Activated CD4-positive, alpha-beta memory T cell treated with anti-CD3 and anti-CD28 coated beads, Interleukin-2, amount 10 ng/mL, durations not matched to agents 7 days and 5 days (primary cell): ENCODE results near the gene CIC. TPM values are rescaled to one million over a fixed set of nuclear protein-coding genes. Genes with fewer than 3 reads are reported as not detected.

Experiments used
- CTCF ChIA-PET: fragments of 350-600 bp; sonication (Branson Sonifier 250); formaldehyde crosslinking; loops from one replicate; lab custom pipeline; 2021; ENCODE audit warnings: antibody characterized with exemption, inconsistent platforms; lab: Charles Lee
- POLR2A ChIA-PET: fragments of 350-600 bp; sonication (Branson Sonifier 250); formaldehyde crosslinking; loops from one replicate; lab custom pipeline; 2021; ENCODE audit warnings: antibody characterized with exemption; lab: Charles Lee
- DNase-seq: peaks from one replicate; pipeline ENCODE4 v3.0.0-alpha.2; 2020
- H3K27ac Mint-ChIP-seq: one replicate; pipeline ENCODE4 v1.8.0; 2021; ENCODE audit warnings: mild to moderate bottlenecking, mixed read lengths
- H3K27me3 Mint-ChIP-seq: one replicate; pipeline ENCODE4 v1.8.0; 2021; ENCODE audit warnings: mixed read lengths
- H3K36me3 Mint-ChIP-seq: one replicate; pipeline ENCODE4 v1.8.0; 2021; ENCODE audit warnings: low read depth, mixed read lengths
- H3K4me1 Mint-ChIP-seq: one replicate; pipeline ENCODE4 v1.8.0; 2021; ENCODE audit warnings: mixed read lengths
- H3K4me3 Mint-ChIP-seq: one replicate; pipeline ENCODE4 v1.8.0; 2021; ENCODE audit warnings: mild to moderate bottlenecking, mixed read lengths
- H3K9me3 Mint-ChIP-seq: one replicate; pipeline ENCODE4 v1.8.0; 2021; ENCODE audit warnings: mixed read lengths
- total RNA-seq, 2 experiments: library from RNA; stranded (reverse); gene quantifications; one replicate each; pipeline ENCODE4 v1.2.3, GENCODE V29; 2021

Gene CIC
- total RNA-seq, 2 experiments from 2014 or later, result 86.5 to 88.8 TPM

- CTCF ChIA-PET, result no interaction called here
- H3K27ac Mint-ChIP-seq, result no peak overlapping the region
- POLR2A ChIA-PET, result interaction anchor here (1.3 to 3.4 kb wide), 2 partner anchors 9 to 13 kb away, joined by 3 to 17 read pairs; partner anchors contain the start of genes GSK3A and ZNF526
Measured at GRCh38 chr19:42233106-42233505, 35.9 kb upstream of the CIC start.

DNA sequence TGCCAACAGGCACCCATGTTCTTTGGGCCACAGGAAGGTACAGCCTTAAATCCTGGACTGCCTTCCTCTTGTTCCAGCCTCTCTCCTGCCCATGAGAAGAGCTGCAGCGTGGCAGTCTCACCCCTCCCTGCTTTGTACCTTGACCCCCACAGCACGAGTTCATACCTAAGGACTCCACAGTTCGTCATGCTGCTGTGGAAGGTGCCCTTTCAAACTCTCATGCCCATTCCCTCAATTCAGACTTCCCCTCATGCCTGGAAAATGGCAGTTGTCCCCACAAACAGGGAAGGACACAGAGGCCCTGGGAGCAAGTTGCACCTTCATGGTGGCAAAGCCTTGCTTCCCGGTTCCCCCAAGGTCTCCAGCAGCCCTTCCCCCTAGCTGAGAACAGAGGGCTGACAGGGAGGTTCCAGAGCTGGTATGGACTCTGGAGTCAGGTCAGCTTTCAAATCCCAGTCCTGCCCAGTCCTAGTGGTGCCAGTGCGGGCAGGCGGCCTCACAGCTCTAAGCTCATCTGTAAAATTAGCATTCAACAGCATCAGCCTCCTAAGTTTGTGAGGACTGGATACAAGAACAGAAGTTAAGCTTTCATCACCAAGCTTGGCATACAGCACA is 35.3 kb upstream of the CIC start:
- DNase-seq, result no peak
- Mint-ChIP-seq H3K27ac (no peak overlapping the region), H3K36me3 (peaks cover 68% of the 10 kb centered on the region), H3K4me1 (peaks cover 9% of the 10 kb centered on the region), H3K4me3 (no peak overlapping the region), H3K27me3 (no peaks in the 10 kb centered on the region), H3K9me3 (no peaks in the 10 kb centered on the region)
- POLR2A ChIA-PET, result interaction anchor here (1.1 to 3.4 kb wide), 4 partner anchors 9 to 57 kb away, joined by 3 to 17 read pairs (median 4); partner anchors contain the start of genes GSK3A and ZNF526
- CTCF ChIA-PET, result interaction anchor here (1.2 kb wide), 1 partner anchor 8 kb away, joined by 4 read pairs; the partner anchor contains the start of gene GSK3A

More at GRCh38 chr19:42233106-42233505, 35.9 kb upstream of the CIC start:
- DNase-seq, result no peak
- Mint-ChIP-seq H3K36me3 (peaks cover 73% of the 10 kb centered on the region), H3K9me3 (no peaks in the 10 kb centered on the region), H3K27me3 (no peaks in the 10 kb centered on the region), H3K4me3 (no peak overlapping the region), H3K4me1 (peaks cover 12% of the 10 kb centered on the region)

- H3K9me3 Mint-ChIP-seq, result no peaks in the 10 kb centered on the region
- CTCF ChIA-PET, result interaction anchor here (0.8 to 1.2 kb wide), 2 partner anchors 8 to 59 kb away, joined by 4 read pairs; partner anchors contain the start of gene GSK3A
- no peak for DNase-seq
- H3K4me3 Mint-ChIP-seq, result no peak overlapping the region
- H3K27ac Mint-ChIP-seq, result no peak overlapping the region
- H3K36me3 Mint-ChIP-seq, result peaks cover 70% of the 10 kb centered on the region
- no peaks in the 10 kb centered on the region for H3K27me3 Mint-ChIP-seq
- H3K4me1 Mint-ChIP-seq, result peaks cover 10% of the 10 kb centered on the region
- POLR2A ChIA-PET, result interaction anchor here (1.1 to 3.4 kb wide), 3 partner anchors 8 to 57 kb away, joined by 3 to 17 read pairs (median 4); partner anchors contain the start of gene GSK3A
Measured at GRCh38 chr19:42234364-42234763, 34.7 kb upstream of the CIC start.

- ChIA-PET POLR2A (interaction anchor here (1.3 to 1.8 kb wide), 3 partner anchors 13 to 59 kb away, joined by 3 to 6 read pairs (median 3); partner anchors contain the start of gene ZNF526), CTCF (no interaction called here)
- DNase-seq, result no peak
- no peaks in the 10 kb centered on the region for H3K27me3 Mint-ChIP-seq
- no peak overlapping the region for H3K4me3 Mint-ChIP-seq
- H3K36me3 Mint-ChIP-seq, result peaks cover 70% of the 10 kb centered on the region
- H3K4me1 Mint-ChIP-seq, result peaks cover 17% of the 10 kb centered on the region
- no peak overlapping the region for H3K27ac Mint-ChIP-seq
- no peaks in the 10 kb centered on the region for H3K9me3 Mint-ChIP-seq
Measured at GRCh38 chr19:42235181-42235580, 33.9 kb upstream of the CIC start.

- POLR2A ChIA-PET, result interaction anchor here (1.2 to 3.8 kb wide), 5 partner anchors 10 to 41 kb away, joined by 3 to 27 read pairs (median 5); partner anchors contain the start of gene ZNF526
- no peak overlapping the region for H3K27ac Mint-ChIP-seq
- H3K27me3 Mint-ChIP-seq, result no peaks in the 10 kb centered on the region
- H3K4me1 Mint-ChIP-seq, result peaks cover 42% of the 10 kb centered on the region
- no peak overlapping the region for H3K4me3 Mint-ChIP-seq
- peaks cover 39% of the 10 kb centered on the region for H3K36me3 Mint-ChIP-seq
- DNase-seq, result no peak
- CTCF ChIA-PET, result interaction anchor here (0.9 to 6.6 kb wide), 5 partner anchors 19 to 132 kb away, joined by 3 to 64 read pairs (median 3); no protein-coding TSS in a partner anchor
- H3K9me3 Mint-ChIP-seq, result no peaks in the 10 kb centered on the region
Measured at GRCh38 chr19:42239544-42240220, 29.4 kb upstream of the CIC start.

DNA sequence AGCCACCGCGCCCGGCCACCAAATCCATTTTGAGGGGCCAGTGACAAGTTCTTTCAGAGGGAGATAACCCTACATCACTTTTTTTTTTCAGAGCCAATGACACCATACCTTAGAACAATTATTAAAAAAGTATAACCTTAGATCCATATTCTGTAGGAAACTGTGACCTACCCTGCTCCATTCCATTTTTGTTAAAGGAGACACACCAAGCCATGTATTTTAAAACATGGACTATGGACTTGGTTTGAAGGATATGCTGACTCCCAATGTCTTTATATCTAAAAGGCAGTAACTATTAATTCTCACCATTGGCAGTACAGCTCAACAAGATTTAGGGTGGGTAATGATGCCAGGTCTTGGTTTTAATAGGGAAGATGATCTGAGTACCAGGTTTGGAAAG is 27.8 kb upstream of the CIC start:
- Mint-ChIP-seq H3K27me3 (no peaks in the 10 kb centered on the region), H3K4me1 (peaks cover 50% of the 10 kb centered on the region), H3K9me3 (no peaks in the 10 kb centered on the region), H3K36me3 (peaks cover 26% of the 10 kb centered on the region), H3K4me3 (peak overlapping the region; percentile 85), H3K27ac (peak overlapping the region; percentile 78)
- ChIA-PET POLR2A (interaction anchor here (1.0 to 8.3 kb wide), 11 partner anchors 8 to 65 kb away, joined by 3 to 106 read pairs (median 7); partner anchors contain the start of genes CIC and ZNF526), CTCF (interaction anchor here (0.5 to 6.6 kb wide), 12 partner anchors 21 to 132 kb away, joined by 3 to 64 read pairs (median 6); partner anchors contain the start of genes POU2F2 and ZNF526)
- no peak for DNase-seq

DNA sequence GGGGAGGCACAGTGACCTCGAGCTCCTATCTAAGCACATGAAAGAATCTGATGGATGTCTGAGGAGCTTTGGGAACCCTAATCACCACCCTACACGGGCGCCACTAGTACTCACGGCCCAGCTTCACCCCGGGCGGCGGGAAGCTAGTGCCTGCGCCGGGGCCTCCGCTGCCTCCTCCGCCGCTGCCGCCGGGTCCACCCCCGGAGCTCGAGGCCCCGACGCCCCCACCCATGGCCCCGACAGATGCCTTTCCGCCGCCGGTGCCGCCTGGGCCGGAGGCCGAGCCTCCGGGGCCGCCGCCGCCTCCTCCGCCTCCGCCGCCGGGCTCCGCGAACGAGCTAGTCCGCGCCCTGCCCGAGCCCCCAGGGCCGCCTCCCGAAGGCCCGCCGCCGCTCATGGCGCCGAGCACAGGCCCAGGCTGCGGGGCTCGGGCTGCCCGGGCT is 27.0 kb upstream of the CIC start:
- Mint-ChIP-seq H3K9me3 (no peaks in the 10 kb centered on the region), H3K27me3 (no peaks in the 10 kb centered on the region), H3K4me3 (peak overlapping the region; percentile 85), H3K27ac (peak overlapping the region; percentile 78), H3K4me1 (peaks cover 55% of the 10 kb centered on the region), H3K36me3 (peaks cover 19% of the 10 kb centered on the region)
- DNase-seq, result no peak
- ChIA-PET POLR2A (interaction anchor here (0.9 to 8.3 kb wide), 21 partner anchors 9 to 175 kb away, joined by 3 to 106 read pairs (median 4); partner anchors contain the start of genes CIC, ERF, POU2F2 and ZNF526), CTCF (interaction anchor here (1.0 to 6.6 kb wide), 19 partner anchors 8 to 133 kb away, joined by 3 to 64 read pairs (median 4); partner anchors contain the start of genes POU2F2 and ZNF526)

- Mint-ChIP-seq H3K4me3 (peak within 1 kb of the TSS; percentile 85), H3K9me3 (no peaks in the 10 kb centered on the region), H3K27ac (peak within 1 kb of the TSS; percentile 90), H3K27me3 (no peaks in the 10 kb centered on the region), H3K4me1 (peaks cover 55% of the 10 kb centered on the region), H3K36me3 (peaks cover 19% of the 10 kb centered on the region)
- ChIA-PET CTCF (interaction anchor here (0.7 to 6.6 kb wide), 20 partner anchors 9 to 134 kb away, joined by 3 to 64 read pairs (median 6); partner anchors contain the start of genes POU2F2 and ZNF526), POLR2A (interaction anchor here (0.9 to 8.3 kb wide), 25 partner anchors 8 to 176 kb away, joined by 3 to 106 read pairs (median 4); partner anchors contain the start of genes CIC, ERF, POU2F2 and ZNF526)
- peak; percentile 97 for DNase-seq
Measured at GRCh38 chr19:42242512-42243409, 26.3 kb upstream of the CIC start, which contains the start of gene GSK3A. TSS of gene GSK3A (minus strand) at chr19:42242602. CDS start at chr19:42242465, 137 bp downstream.

DNA sequence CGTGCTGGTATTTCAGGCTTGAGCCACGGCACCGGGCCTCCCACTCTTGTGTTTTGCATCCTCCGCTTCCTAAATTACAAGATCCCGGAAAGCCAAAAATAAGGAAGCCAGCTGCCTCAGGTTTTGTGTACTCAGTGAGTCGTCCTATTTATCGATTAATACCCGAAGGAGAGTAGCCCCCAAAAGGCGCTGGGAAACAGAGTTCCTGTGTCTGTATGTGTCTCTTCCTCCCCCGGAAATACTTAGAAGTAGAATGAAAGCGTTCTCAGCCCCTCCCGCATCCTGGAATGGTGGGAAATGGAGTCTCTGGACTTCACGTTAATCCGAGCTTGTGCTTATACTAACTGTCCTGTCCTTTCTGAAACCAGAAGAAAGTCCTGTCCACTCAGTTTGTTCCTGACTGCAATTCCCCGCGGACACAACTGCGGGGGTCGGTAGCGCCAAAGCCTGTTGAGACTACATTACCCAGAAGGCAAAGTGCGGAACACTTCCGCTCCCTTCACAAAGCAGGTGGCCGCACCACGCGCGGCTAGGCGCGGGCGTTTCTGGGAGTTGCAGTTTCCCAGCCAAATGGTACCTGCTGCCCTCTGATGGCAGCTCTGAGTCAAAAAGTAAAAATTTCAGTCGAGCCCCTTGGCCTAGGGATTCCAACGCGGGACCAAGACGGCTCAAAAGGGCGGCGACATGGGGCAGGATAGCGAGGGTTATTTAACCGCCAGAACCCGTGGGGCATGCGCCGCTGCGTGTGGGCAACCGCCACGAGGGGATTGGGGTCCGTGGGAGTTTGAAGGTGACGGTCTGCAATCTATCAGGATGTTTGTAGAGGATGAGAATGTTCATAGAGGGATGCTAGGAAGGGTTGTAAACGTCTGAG is 24.5 kb upstream of the CIC start:
- Mint-ChIP-seq H3K4me1 (peaks cover 49% of the 10 kb centered on the region), H3K27me3 (no peaks in the 10 kb centered on the region), H3K36me3 (peaks cover 11% of the 10 kb centered on the region), H3K4me3 (peak overlapping the region; percentile 83), H3K9me3 (no peaks in the 10 kb centered on the region), H3K27ac (peak overlapping the region; percentile 90)
- peak; percentile 95 for DNase-seq
- POLR2A ChIA-PET, result interaction anchor here (0.7 to 8.3 kb wide), 10 partner anchors 9 to 112 kb away, joined by 3 to 106 read pairs (median 8); partner anchors contain the start of genes CIC, ERF, POU2F2 and ZNF526
- CTCF ChIA-PET, result interaction anchor here (0.5 to 6.6 kb wide), 15 partner anchors 9 to 1120 kb away, joined by 3 to 64 read pairs (median 4); partner anchors contain the start of genes POU2F2 and ZNF526

GRCh38 chr19:42245231-42245630 is 23.8 kb upstream of the CIC start:
- Mint-ChIP-seq H3K27me3 (no peaks in the 10 kb centered on the region), H3K27ac (peak overlapping the region; percentile 90), H3K4me3 (peak overlapping the region; percentile 83), H3K9me3 (no peaks in the 10 kb centered on the region), H3K4me1 (peaks cover 45% of the 10 kb centered on the region), H3K36me3 (peaks cover 5% of the 10 kb centered on the region)
- ChIA-PET CTCF (interaction anchor here (0.6 to 6.6 kb wide), 11 partner anchors 8 to 210 kb away, joined by 3 to 64 read pairs (median 3); partner anchors contain the start of genes POU2F2 and ZNF526), POLR2A (interaction anchor here (1.3 to 8.3 kb wide), 8 partner anchors 8 to 113 kb away, joined by 4 to 106 read pairs (median 15); partner anchors contain the start of genes CIC, ERF and POU2F2)
- DNase-seq, result no peak
